ENCODE results near the gene CROCC. TPM values are rescaled to one million over a fixed set of nuclear protein-coding genes. Genes with fewer than 3 reads are reported as not detected.

CROCC gene
- polyA plus RNA-seq, 1 of the 3 experiments (the other 2 are of a cell fraction): 39.1 TPM

DNA sequence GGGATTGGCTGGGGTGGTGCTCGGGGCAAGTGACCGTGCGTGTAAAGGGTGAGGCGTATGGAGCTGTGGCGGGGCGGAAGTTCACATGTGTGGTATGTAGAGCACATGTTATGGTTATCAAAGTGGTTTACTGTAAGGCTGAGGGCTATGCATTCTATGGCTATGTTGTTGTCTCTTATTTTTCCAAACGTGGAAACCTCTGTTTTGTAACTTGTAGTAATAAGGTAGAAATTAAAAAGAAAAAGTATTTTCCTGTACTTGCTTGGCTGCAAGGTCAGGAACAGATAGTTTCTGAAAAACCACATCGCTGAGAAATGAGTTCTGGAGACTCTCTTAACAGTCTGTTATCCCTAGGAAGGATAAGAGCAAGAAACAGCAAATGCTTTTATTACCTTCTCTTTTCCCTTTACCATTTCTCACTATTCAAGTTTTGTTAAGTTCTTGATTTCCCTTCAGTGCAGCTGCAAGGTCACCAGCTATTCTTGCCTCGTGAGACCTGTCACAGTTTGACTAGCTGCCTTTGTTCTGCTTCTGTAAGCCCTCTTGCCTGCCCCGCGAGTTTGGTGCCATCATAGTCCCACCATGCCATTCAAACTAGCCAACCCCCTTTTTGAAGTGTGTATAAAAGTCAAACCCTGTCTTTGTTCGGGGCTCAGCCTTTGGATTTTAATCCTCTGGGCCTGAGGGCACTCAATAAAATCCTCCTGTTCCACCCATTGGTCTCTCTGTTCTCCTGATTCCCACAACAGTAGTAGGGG is 16.4 kb upstream of the CROCC start (continued):
- TF ChIP-seq MXI1 (IDR thresholded peaks at IDR 0.05; ENCODE audit: low read depth, low read length): peak; percentile 81
- TF ChIP-seq SMC3 (IDR thresholded peaks at IDR 0.05; ENCODE audit: low read depth, low read length): no peak
- no peak for TF ChIP-seq RAD21 (IDR thresholded peaks at IDR 0.05; ENCODE audit: low read length)
- peak; percentile 100 for TF ChIP-seq POLR2AphosphoS5 (IDR thresholded peaks at IDR 0.05; ENCODE audit: low read depth, low read length)
- peak; percentile 78; the same call in 1 of the 2 replicates for TF ChIP-seq TCF12 (IDR thresholded peaks at IDR 0.05)
- TF ChIP-seq EZH2phosphoT487 (IDR thresholded peaks at IDR 0.05; ENCODE audit: borderline replicate concordance, low read depth): no peak
- TF ChIP-seq RXRA (IDR thresholded peaks at IDR 0.05; ENCODE audit: borderline replicate concordance, low read depth): no peak; the same call in 1 of the 2 replicates
- 0 out of 2 replicates have a peak, but pooled peaks have one; percentile 44 for TF ChIP-seq YY1 (IDR thresholded peaks at IDR 0.05; ENCODE audit: low read depth)
- TF ChIP-seq, protein P1, sequence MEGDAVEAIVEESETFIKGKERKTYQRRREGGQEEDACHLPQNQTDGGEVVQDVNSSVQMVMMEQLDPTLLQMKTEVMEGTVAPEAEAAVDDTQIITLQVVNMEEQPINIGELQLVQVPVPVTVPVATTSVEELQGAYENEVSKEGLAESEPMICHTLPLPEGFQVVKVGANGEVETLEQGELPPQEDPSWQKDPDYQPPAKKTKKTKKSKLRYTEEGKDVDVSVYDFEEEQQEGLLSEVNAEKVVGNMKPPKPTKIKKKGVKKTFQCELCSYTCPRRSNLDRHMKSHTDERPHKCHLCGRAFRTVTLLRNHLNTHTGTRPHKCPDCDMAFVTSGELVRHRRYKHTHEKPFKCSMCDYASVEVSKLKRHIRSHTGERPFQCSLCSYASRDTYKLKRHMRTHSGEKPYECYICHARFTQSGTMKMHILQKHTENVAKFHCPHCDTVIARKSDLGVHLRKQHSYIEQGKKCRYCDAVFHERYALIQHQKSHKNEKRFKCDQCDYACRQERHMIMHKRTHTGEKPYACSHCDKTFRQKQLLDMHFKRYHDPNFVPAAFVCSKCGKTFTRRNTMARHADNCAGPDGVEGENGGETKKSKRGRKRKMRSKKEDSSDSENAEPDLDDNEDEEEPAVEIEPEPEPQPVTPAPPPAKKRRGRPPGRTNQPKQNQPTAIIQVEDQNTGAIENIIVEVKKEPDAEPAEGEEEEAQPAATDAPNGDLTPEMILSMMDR (IDR thresholded peaks at IDR 0.05): no peak
- peak; percentile 100 for TF ChIP-seq SIN3A (IDR thresholded peaks at IDR 0.05; ENCODE audit: borderline replicate concordance, low read depth, low read length)
- TF ChIP-seq EP300 (IDR thresholded peaks at IDR 0.05; ENCODE audit: borderline replicate concordance in 1 of 2, low read depth in 1 of 2, low read length in 1 of 2): peak in 1 of 2 experiments; percentile 68; a peak in 1 of 4 replicates

DNA sequence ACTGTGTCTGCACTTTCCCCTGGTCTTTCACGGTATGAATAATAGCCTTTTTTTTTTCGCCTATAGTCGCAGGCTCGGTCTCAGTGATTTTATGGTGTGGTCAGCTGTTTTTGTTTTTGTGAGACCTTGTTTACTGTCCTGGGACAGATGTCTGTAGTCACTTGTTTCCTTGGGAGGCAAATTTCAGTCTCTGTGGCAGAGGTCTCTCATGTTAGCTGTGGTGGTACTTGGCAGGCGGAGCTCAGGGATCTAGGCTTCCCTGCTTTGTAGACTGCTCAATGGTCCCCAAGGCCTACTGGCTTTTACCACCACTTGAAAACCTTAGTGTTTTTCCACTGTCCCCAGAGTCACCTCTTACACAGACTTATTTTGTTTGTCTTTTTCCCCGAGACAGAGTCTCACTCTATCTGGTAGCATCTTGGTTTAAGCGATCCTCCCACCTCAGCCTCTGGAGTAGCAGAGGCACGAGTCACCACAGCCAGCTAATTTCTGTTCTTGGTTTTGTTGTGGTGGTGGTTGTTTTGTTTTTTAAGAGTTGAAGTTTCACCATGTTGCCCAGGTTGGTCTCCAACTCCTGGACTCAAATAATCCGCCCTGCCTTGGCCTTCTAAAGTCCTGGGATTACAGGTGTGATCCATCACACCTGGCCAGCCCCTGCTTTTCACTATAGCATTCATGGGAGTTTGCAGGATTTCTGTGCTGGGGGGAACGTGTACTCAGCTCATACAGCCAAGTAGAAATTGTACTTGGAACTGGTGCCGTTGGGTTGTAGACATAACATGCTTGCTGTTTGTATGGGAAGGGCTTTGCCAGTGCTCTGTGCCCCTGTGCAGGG is 15.6 kb upstream of the CROCC start:
- 86% methylated on average over 11 of the region's 11 CpGs for WGBS (ENCODE audit: low lambda C conversion rate)
- H3K4me1 ChIP-seq (ENCODE audit: control insufficient read depth in 1 of 2, insufficient read depth in 2 of 2, low read depth in 1 of 2, low read length in 1 of 2): peaks cover 14 to 19% of the 10 kb centered on the region in 2 experiments
- no peak for DNase-seq
- peaks cover 46% of the 10 kb centered on the region for H3F3A ChIP-seq (replicated peaks; ENCODE audit: insufficient read depth)
- no peak overlapping the region for H3K4me3 ChIP-seq (ENCODE audit: low read depth in 2 of 2, low read length in 1 of 2)
- no peaks in the 10 kb centered on the region; the same call in 1 of the 2 replicates for H4K20me1 ChIP-seq (ENCODE audit: insufficient read depth)
- ChIA-PET CTCF (interaction anchor here (1.2 to 1.3 kb wide), 2 partner anchors 197 to 285 kb away, joined by 3 to 7 read pairs; no protein-coding TSS in a partner anchor), POLR2A (interaction anchor here (0.7 to 2.8 kb wide), 10 partner anchors 8 to 293 kb away, joined by 3 to 20 read pairs (median 6); partner anchors contain the start of genes CROCC and RNU1-2)
- TF ChIP-seq EZH2phosphoT487 (IDR thresholded peaks at IDR 0.05; ENCODE audit: borderline replicate concordance, low read depth) (no peak), POLR2AphosphoS5 (IDR thresholded peaks at IDR 0.05; ENCODE audit: low read depth, low read length) (no peak), SMC3 (IDR thresholded peaks at IDR 0.05; ENCODE audit: low read depth, low read length) (no peak), FOXM1 (IDR thresholded peaks at IDR 0.05; ENCODE audit: low read depth) (no peak), TEAD4 (IDR thresholded peaks at IDR 0.05; ENCODE audit: borderline replicate concordance, insufficient read depth) (no peak), FOSL2 (IDR thresholded peaks at IDR 0.05; ENCODE audit: borderline replicate concordance, low read depth) (no peak), SIN3A (IDR thresholded peaks at IDR 0.05; ENCODE audit: borderline replicate concordance, low read depth, low read length) (no peak)
- TF ChIP-seq, protein P2, sequence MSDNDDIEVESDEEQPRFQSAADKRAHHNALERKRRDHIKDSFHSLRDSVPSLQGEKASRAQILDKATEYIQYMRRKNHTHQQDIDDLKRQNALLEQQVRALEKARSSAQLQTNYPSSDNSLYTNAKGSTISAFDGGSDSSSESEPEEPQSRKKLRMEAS (IDR thresholded peaks at IDR 0.05; ENCODE audit: low read depth): no peak
- TF ChIP-seq, protein P3, sequence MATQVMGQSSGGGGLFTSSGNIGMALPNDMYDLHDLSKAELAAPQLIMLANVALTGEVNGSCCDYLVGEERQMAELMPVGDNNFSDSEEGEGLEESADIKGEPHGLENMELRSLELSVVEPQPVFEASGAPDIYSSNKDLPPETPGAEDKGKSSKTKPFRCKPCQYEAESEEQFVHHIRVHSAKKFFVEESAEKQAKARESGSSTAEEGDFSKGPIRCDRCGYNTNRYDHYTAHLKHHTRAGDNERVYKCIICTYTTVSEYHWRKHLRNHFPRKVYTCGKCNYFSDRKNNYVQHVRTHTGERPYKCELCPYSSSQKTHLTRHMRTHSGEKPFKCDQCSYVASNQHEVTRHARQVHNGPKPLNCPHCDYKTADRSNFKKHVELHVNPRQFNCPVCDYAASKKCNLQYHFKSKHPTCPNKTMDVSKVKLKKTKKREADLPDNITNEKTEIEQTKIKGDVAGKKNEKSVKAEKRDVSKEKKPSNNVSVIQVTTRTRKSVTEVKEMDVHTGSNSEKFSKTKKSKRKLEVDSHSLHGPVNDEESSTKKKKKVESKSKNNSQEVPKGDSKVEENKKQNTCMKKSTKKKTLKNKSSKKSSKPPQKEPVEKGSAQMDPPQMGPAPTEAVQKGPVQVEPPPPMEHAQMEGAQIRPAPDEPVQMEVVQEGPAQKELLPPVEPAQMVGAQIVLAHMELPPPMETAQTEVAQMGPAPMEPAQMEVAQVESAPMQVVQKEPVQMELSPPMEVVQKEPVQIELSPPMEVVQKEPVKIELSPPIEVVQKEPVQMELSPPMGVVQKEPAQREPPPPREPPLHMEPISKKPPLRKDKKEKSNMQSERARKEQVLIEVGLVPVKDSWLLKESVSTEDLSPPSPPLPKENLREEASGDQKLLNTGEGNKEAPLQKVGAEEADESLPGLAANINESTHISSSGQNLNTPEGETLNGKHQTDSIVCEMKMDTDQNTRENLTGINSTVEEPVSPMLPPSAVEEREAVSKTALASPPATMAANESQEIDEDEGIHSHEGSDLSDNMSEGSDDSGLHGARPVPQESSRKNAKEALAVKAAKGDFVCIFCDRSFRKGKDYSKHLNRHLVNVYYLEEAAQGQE (IDR thresholded peaks at IDR 0.05; ENCODE audit: low read depth, low read length): no peak
- TF ChIP-seq, protein P4, sequence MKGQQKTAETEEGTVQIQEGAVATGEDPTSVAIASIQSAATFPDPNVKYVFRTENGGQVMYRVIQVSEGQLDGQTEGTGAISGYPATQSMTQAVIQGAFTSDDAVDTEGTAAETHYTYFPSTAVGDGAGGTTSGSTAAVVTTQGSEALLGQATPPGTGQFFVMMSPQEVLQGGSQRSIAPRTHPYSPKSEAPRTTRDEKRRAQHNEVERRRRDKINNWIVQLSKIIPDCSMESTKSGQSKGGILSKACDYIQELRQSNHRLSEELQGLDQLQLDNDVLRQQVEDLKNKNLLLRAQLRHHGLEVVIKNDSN (IDR thresholded peaks at IDR 0.05; ENCODE audit: borderline replicate concordance, low read depth): no peak
- TF ChIP-seq, protein P5, sequence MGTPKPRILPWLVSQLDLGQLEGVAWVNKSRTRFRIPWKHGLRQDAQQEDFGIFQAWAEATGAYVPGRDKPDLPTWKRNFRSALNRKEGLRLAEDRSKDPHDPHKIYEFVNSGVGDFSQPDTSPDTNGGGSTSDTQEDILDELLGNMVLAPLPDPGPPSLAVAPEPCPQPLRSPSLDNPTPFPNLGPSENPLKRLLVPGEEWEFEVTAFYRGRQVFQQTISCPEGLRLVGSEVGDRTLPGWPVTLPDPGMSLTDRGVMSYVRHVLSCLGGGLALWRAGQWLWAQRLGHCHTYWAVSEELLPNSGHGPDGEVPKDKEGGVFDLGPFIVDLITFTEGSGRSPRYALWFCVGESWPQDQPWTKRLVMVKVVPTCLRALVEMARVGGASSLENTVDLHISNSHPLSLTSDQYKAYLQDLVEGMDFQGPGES (IDR thresholded peaks at IDR 0.05; ENCODE audit: low read depth, low read length): no peak
- H3K4me2 ChIP-seq: peak overlapping the region; percentile 61; the same call in 1 of the 2 replicates
- H3K27me3 ChIP-seq (ENCODE audit: insufficient read depth): no peaks in the 10 kb centered on the region
- H3K36me3 ChIP-seq (replicated peaks in 1 of 2; ENCODE audit: control insufficient read depth in 1 of 2, insufficient read depth in 2 of 2, low read length in 1 of 2): no peaks in the 10 kb centered on the region
- H3K9me3 ChIP-seq: no peaks in the 10 kb centered on the region
- no peaks in the 10 kb centered on the region for H3K79me2 ChIP-seq (ENCODE audit: insufficient read depth)
- H3K9ac ChIP-seq: peak overlapping the region; percentile 18; the same call in 1 of the 2 replicates
- peak overlapping the region; percentile 99 to 100 for H3K27ac ChIP-seq (ENCODE audit: low read depth in 2 of 2, low read length in 1 of 2)
- H3K9me2 ChIP-seq: no peaks in the 10 kb centered on the region
- H2AFZ ChIP-seq (ENCODE audit: low read depth): no peak overlapping the region
